Subcutaneous abdominal adipose tissue (tissue), 5 donors: Measurements from ENCODE around the gene TOP1.

Experiments
- H3K27ac ChIP-seq: one replicate; pipeline ENCODE4 v1.7.0; 2013; ENCODE audit warnings: low read depth, mild to moderate bottlenecking, inconsistent platforms, low read length, moderate library complexity
- H3K27me3 ChIP-seq, 5 donors: one replicate each; pipeline ENCODE4 v1.7.0; 2013; ENCODE audit warnings: low read length in 5 of 5, inconsistent platforms in 1 of 5; ENCODE audit not compliant: control insufficient read depth in 5 of 5, insufficient read depth in 4 of 5
- H3K36me3 ChIP-seq, 5 donors: one replicate each; pipeline ENCODE4 v1.7.0; 2013; ENCODE audit warnings: low read length in 5 of 5; ENCODE audit not compliant: control insufficient read depth in 5 of 5, insufficient read depth in 5 of 5
- H3K4me1 ChIP-seq, 5 donors: one replicate each; pipeline ENCODE4 v1.7.0; 2013; ENCODE audit warnings: low read length in 5 of 5, mild to moderate bottlenecking in 3 of 5, moderate library complexity in 1 of 5; ENCODE audit not compliant: control insufficient read depth in 5 of 5, insufficient read depth in 5 of 5
- H3K4me3 ChIP-seq, 5 donors: one replicate each; pipeline ENCODE4 v1.7.0; 2013; ENCODE audit warnings: low read length in 5 of 5, low read depth in 1 of 5
- H3K9ac ChIP-seq, 5 donors: one replicate each; pipeline ENCODE4 v1.7.0; 2013; ENCODE audit warnings: low read length in 5 of 5, mild to moderate bottlenecking in 4 of 5, moderate library complexity in 3 of 5
- H3K9me3 ChIP-seq, 5 donors: one replicate each; pipeline ENCODE4 v1.7.0; 2013; ENCODE audit warnings: low read length in 5 of 5; ENCODE audit not compliant: control insufficient read depth in 5 of 5
- donor health status: healthy.
- donor health status: healthy.
- donor health status: healthy.
- donor health status: healthy.
- donor health status: healthy.

TOP1 gene

DNA sequence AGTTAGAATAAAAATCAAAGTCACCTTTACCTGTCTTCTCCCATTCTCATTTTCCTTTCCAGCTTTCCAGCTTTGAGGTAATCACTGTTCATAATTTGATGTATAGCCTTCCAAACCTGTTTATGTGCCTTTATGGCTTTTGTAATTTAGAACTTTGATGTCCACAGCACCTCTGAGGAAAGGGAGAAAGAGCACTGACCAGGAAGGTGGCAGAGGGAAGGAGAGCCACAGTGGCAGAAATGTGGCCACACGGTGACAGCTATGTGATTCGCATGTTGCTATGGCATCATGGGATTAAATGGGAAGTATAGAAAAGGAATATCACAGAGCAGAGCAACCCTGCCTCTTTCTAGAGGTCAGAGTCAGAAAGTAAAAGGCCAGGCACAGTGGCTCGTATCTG, 57.0 kb downstream of the TOP1 start:
- no peak overlapping the region for H3K9ac ChIP-seq
- H3K4me3 ChIP-seq: no peak overlapping the region
- peaks cover 38 to 58% (median 46%) of the 10 kb centered on the region in 5 donors for H3K36me3 ChIP-seq
- no peaks in the 10 kb centered on the region for H3K9me3 ChIP-seq
- H3K27me3 ChIP-seq: no peaks in the 10 kb centered on the region
- no peak overlapping the region for H3K27ac ChIP-seq
- H3K4me1 ChIP-seq: peaks cover 0 to 12% (median 9%) of the 10 kb centered on the region in 5 donors

DNA sequence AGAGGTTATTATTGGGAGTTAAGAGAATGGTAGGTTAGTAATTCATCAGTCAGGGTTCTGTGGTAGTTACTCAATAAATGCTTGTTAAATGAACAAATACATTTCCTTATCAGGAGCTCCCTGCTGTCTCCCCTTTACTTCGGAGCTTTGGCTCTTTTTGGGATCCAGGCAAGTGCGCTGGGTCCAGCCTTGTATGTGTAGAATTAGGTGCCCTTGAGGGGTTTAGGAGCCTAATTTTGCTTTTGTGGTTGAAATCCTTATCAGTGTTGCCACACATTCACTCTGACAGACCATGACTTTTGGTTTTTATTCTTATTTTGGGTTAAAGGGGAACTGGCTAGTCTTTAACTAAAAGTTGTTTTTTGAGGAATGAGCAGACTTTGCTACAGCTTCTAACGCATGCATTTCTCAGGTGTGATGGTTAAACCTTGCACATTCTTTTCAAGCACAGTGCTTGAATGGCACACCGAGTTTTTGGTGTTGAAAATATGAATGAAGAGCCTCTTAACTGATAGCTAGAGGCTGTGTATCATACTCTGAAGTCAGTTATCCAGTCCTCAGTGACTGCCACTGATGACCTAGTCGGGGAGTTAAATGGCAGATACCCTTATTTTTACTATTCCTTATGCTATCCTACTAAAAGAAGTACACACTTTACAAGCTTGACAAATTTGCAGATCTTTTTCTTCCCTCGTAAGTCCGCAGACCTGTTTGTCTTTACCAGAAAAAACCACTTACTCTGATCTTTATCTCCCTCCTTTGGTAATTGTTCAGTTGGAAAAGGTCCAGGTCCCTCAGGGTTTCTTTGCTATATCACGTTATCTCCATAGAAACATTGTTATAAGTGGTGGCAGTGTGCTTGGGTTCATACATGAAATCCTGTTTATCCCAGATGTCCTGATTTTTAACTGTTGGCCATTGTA, 58.0 kb downstream of the TOP1 start:
- H3K36me3 ChIP-seq: peaks cover 31 to 52% (median 37%) of the 10 kb centered on the region in 5 donors
- H3K9me3 ChIP-seq: no peaks in the 10 kb centered on the region
- H3K4me3 ChIP-seq: no peak overlapping the region
- H3K27ac ChIP-seq: no peak overlapping the region
- H3K4me1 ChIP-seq: peaks cover 0 to 12% (median 9%) of the 10 kb centered on the region in 5 donors
- no peaks in the 10 kb centered on the region for H3K27me3 ChIP-seq
- no peak overlapping the region for H3K9ac ChIP-seq

DNA sequence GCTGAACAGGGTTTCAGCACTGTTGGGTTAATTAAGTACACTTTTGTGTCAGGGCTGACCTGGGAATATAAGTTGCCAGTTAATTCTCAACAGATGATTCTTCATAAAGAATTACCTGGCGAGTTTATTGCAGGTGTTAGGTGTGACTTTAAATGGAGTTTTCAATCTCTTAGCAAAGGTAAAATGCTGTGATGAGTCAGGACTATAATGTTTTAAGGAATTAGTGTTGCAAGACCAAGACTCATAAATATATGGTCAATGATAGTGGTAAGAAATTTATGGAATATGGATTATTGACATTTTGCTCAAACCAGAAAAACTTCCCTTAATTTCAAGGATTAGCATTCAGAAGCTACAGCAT, 58.7 kb downstream of the TOP1 start:
- peaks cover 0 to 12% (median 9%) of the 10 kb centered on the region in 5 donors for H3K4me1 ChIP-seq
- no peak overlapping the region for H3K27ac ChIP-seq
- H3K27me3 ChIP-seq: no peaks in the 10 kb centered on the region
- no peak overlapping the region for H3K4me3 ChIP-seq
- H3K9me3 ChIP-seq: no peaks in the 10 kb centered on the region
- peaks cover 30 to 52% (median 36%) of the 10 kb centered on the region in 5 donors for H3K36me3 ChIP-seq
- no peak overlapping the region for H3K9ac ChIP-seq

DNA sequence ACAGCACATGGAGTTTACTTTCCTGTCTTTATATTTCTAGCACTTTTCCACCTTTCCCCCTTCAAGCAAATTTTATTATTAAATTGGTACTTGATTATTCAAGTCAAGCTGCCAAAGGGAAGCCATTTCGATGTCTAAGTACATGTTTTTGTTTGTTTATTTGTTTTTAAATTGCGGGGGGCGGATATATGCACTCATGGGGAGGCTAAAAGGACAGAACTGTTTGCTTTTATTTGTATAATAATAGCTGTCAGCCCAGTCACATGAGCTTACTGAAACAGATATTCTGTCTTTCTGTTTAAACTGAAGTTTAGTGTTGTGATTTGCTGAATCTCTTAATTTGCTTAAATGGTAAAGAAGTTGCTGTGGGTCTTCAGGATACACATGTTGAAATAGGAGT, 59.2 kb downstream of the TOP1 start:
- Histone ChIP-seq H3K4me3 (no peak overlapping the region), H3K27me3 (no peaks in the 10 kb centered on the region), H3K9me3 (no peaks in the 10 kb centered on the region), H3K36me3 (peaks cover 34 to 53% (median 40%) of the 10 kb centered on the region in 5 donors), H3K4me1 (peaks cover 0 to 12% (median 9%) of the 10 kb centered on the region in 5 donors), H3K9ac (no peak overlapping the region), H3K27ac (no peak overlapping the region)

DNA sequence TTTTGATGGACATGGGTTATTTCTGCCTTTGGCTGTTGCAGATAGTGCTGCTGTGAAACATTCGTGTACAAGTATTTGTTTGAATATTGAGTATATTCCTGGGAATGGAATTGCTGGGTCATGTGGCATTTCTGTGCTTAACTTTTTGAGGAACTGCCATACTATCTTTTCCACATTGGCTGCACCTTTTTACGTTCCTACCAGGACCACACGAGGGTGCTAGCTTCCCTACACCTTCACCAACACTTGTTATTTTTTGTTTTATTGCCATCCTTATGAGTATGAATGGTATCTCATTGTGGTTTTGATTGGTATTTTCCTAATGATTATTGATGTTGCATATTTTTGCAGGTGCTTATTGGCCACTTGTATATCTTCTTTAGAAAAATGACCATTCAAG, 60.9 kb downstream of the TOP1 start:
- peaks cover 31 to 53% (median 34%) of the 10 kb centered on the region in 5 donors for H3K36me3 ChIP-seq
- H3K4me1 ChIP-seq: peaks cover 6 to 18% (median 15%) of the 10 kb centered on the region in 5 donors
- no peak overlapping the region for H3K4me3 ChIP-seq
- H3K9me3 ChIP-seq: no peaks in the 10 kb centered on the region
- no peak overlapping the region for H3K9ac ChIP-seq
- H3K27ac ChIP-seq: no peak overlapping the region
- H3K27me3 ChIP-seq: no peaks in the 10 kb centered on the region

DNA sequence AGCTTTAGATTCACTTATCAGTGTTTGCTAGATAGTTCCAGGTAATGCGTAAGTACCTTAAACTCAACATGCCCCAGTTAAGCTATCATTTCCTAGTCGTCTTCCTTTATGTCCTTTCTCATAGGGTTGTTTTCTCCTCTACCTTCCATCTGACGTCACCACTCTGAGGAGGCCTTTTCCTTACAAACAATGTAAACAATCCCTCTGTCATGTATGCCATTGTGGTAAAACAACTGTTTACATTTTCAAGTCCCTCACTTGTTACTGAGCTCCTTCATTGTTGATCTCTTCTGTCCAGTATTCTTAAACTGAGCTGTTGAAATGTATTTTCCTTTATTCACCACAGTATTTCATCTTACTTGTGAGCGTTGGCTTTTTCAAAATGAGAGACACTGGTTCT, 63.3 kb downstream of the TOP1 start:
- Histone ChIP-seq H3K4me3 (no peak overlapping the region), H3K9me3 (no peaks in the 10 kb centered on the region), H3K9ac (no peak overlapping the region), H3K4me1 (peaks cover 7 to 12% (median 10%) of the 10 kb centered on the region in 5 donors), H3K27ac (no peak overlapping the region), H3K36me3 (peaks cover 21 to 53% (median 34%) of the 10 kb centered on the region in 5 donors), H3K27me3 (no peaks in the 10 kb centered on the region)

DNA sequence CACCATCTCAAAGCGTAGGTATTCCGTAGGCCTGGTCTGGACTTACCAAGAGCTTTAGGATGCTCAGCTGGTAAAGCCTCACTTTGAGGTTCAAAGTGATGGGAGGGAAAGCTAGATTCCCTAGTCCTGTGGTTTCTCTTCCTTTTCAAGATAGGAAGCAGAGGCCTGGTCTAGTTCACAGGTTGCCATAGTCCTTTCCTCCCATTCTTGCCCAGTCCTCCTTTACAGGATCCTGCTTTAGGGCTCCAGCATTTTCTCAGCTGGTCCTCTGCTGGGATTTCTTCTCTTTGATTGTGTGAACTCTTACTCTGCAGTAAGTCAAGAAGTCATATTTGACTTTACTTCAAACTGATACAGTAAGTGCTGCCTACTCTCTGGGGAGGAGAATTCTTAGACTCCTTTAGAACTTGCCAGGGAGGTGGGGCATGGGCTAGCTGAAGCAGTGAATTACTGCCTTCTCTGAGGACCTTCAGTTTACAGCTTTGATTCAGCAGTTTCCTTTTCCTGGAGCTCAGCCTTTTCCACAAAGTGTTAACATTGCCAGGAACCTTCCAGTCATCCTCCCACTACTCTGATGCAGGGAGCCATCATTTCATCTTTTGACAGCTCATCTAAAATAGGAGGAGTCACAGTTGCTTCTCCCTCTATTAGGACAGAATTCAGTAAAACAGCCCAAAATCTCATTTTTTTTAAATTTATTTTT, 65.9 kb downstream of the TOP1 start:
- Histone ChIP-seq H3K36me3 (peaks cover 28 to 61% (median 49%) of the 10 kb centered on the region in 5 donors), H3K9me3 (no peaks in the 10 kb centered on the region), H3K4me3 (no peak overlapping the region), H3K4me1 (peaks cover 5 to 12% (median 8%) of the 10 kb centered on the region in 5 donors), H3K27me3 (no peaks in the 10 kb centered on the region), H3K27ac (no peak overlapping the region), H3K9ac (peak overlapping the region in 3 of 5 donors; percentile 13 to 19 (median 15))

DNA sequence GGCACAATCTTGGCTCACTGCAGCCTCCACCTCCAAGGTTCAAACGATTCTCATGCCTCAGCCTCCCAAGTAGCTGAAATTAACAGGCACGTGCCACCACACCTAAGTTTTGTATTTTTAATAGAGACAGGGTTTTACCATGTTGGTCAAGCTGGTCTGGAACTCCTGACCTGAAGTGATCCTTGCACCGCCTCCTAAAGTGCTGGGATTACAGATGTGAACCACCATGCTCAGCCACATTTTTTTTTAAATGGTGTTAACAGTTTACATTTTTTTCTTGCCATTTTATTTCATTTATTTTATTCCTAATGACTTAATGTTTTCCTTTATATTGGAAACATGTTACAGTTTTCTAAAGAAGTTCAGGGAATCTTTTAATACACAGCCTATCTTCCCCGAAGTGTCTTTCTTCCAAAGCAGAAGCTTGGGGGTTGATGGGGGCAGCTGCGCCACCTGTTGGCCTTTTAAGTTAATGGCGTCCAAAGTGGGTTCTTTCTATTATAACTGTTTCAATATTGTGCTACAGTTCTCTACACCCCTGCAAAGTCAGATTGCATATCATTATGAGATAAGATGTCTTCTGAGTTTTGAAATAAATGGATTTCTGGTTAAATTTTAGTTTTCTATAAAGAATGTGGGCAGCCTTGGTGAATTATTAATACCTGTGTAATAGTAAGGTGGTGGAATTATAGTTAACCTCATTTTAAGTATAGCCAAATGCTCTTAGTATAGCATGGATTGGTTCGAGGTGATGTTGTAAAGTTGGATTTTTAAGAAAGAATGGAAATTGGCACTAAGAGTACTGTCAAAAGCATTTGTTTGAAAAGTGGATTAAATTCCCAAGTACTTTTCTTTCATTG, 66.7 kb downstream of the TOP1 start:
- H3K9ac ChIP-seq: no peak overlapping the region
- no peaks in the 10 kb centered on the region for H3K27me3 ChIP-seq
- no peak overlapping the region for H3K27ac ChIP-seq
- peaks cover 5 to 12% (median 8%) of the 10 kb centered on the region in 5 donors for H3K4me1 ChIP-seq
- no peak overlapping the region for H3K4me3 ChIP-seq
- no peaks in the 10 kb centered on the region for H3K9me3 ChIP-seq
- peaks cover 30 to 67% (median 55%) of the 10 kb centered on the region in 5 donors for H3K36me3 ChIP-seq

DNA sequence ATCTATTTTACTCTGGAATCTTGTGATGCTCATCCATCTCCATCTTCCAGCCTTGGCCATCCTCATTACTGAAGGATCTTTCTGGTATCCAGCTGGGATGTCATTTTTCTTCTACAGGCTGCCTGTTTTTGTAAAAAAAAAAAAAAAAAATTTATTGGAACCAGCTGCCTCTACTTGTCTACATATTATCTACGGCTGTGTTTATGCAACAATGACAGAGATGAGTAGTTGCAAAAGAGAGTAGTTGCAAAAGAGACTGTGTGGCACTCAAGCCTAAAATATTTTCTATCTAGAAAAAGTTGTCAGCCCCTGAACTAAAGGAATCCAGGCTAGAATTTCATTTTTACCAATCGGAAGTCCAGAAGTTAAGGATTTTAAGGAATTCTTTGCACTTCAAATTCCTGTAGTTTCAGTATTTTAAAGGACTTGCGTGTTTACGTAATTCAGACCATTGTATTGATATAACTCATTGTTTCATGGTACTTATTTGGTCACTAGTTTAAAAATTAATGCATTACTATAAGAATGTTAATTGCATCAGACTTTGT, 70.2 kb downstream of the TOP1 start:
- Histone ChIP-seq H3K4me3 (no peak overlapping the region), H3K27me3 (no peaks in the 10 kb centered on the region), H3K27ac (no peak overlapping the region), H3K9me3 (no peaks in the 10 kb centered on the region), H3K9ac (no peak overlapping the region), H3K4me1 (peaks cover 5 to 12% (median 8%) of the 10 kb centered on the region in 5 donors), H3K36me3 (peaks cover 43 to 78% (median 60%) of the 10 kb centered on the region in 5 donors)
